HG03097 (cell line): ENCODE data around the gene PSMA6.
A peak's percentile ranks its signal among the peaks of the same experiment; 100 is the strongest.
"Not testable (repeated sequence)": the region's sequence is repeated elsewhere in the genome, so short reads cannot be mapped to it uniquely, and the experiment has no call there.

Source experiments
- ATAC-seq: cut with Tn5 transposase; IDR thresholded peaks from one replicate; pipeline ENCODE4 v1.9.1; 2021; ENCODE audit not compliant: unreplicated experiment, low FRiP score

PSMA6 gene

GRCh38 chr14:35341751-35342488 lies 49.7 kb downstream of the PSMA6 start:
- ATAC-seq, result peak; percentile 67

GRCh38 chr14:35342489-35343010 lies 50.4 kb downstream of the PSMA6 start:
- no peak for ATAC-seq

- ATAC-seq, result no peak
These were observed 51.5 kb downstream of the PSMA6 start for GRCh38 chr14:35343702-35344101.

DNA sequence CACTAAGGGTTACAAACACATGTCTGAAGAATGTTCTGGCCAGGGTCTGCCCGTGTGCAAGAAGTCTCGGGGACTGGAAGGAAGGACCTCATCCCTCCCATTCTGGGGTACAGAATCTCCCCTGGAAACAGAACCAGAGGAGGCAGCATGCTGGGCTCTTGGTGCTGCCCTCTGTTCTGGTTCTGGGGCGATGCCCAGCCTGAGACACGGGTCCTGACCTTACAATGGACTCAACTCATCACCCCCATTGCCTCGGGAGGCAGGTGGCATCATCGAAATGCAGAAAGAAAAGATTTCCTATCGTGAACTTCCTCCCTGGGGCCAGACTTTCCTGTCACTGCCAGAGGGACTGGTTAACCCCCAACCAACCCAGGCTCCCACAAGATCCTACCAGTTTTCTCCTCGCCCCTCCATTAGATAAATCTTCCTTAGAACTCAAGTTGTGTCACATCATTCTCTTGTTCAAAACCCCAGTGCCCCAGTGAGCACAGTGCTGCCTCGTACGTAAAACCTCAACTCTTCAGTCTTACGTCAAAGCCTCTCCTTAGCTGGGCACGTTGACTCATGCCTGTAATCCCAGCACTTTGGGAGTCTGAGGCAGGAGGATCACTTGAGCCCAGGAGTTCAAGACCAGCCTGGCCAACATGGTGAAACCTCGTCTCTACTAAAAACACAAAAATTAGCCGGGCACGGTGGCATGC lies 52.1 kb downstream of the PSMA6 start:
- no peak for ATAC-seq

- ATAC-seq, result no peak
These were observed 54.6 kb downstream of the PSMA6 start for GRCh38 chr14:35346738-35347322.

- no peak for ATAC-seq
These were observed 55.3 kb downstream of the PSMA6 start for GRCh38 chr14:35347323-35348043.

GRCh38 chr14:35348044-35348380 lies 55.8 kb downstream of the PSMA6 start:
- ATAC-seq, result not testable (repeated sequence)

- no peak for ATAC-seq
These were observed 57.5 kb downstream of the PSMA6 start for GRCh38 chr14:35349496-35350365.

GRCh38 chr14:35351497-35351896 lies 59.3 kb downstream of the PSMA6 start:
- no peak for ATAC-seq

- ATAC-seq, result no peak
These were observed 59.7 kb downstream of the PSMA6 start for GRCh38 chr14:35351897-35352273.

DNA sequence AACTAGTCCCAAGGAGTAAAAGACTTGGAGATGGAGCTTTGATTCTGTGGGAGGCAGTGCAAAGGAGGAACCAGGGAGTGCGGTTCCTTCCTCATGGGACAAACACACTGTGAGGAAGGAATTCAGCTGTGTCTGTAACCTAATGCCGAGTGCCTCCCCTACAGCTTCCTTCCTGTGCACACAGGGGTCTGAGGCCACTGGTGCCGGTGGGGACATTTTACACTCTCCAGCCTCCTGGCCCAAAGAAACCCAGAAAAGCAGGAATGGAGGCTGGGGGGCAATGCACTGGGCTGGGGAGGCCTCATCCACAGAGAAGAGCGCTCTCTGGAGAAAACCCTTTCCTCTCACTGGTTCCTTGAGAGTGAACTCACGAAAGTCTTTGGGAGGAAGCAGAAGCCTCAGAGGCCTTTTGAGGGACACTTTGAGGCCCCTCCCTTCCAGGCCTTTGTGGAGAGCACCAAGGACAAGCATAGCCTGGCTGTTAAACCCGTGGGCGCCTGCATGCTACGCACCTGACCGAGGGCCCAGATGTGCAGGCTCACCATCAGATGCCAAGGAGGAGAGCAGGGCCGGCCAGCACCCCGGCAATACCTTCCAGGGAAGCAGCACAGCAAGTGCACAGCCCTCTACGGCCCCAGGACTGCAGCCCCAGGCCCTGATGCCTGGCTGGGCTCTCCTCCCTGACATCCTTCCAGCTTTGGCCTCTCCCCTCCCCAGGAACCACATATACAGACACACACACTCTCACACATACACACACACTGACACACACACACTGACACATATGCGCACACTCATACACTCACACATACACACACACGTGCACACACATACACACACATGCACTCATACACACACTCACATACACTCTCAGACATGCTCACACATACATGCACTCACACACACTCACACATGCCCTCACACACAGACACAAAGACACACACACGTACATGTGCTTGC lies 60.4 kb downstream of the PSMA6 start:
- no peak for ATAC-seq

DNA sequence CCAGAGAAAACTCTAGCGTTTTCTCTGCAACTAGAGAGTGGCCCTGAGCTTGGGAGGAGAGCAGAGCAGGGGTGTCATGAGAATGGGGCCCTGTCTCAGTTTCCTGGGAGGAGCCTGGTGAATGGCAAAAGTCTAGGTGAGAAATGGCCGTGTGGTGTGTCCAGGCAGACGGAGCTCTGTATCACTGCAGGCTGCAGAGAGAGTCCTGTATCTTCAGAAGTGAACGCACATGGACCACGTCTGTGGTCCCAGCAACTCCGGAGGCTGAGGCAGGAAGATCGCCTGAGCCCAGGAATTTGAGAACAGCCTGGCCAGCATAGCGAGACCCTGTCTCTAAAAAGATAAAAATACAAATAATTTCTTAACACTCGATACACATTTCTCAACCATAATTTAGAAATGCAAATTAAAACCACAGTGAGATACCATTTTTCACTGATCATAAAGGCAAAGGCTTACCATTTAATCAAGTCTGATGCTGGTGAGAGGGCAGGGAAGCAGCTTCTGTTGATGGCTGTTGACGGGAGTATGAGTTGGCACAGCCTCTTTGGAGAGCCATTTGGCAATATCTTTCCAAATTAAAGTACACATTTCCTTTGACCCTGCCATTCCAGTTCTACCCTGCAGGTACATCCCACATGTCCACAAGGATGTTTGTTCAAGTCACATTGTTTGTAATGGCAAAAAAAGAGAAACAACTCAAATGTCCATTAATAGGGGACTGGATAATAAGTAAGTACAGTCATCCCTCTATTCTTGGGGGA lies 61.4 kb downstream of the PSMA6 start:
- ATAC-seq, result no peak

- not testable (repeated sequence) for ATAC-seq
These were observed 63.1 kb downstream of the PSMA6 start for GRCh38 chr14:35355235-35355634.

- ATAC-seq, result no peak
These were observed 64.0 kb downstream of the PSMA6 start for GRCh38 chr14:35355981-35356841.

DNA sequence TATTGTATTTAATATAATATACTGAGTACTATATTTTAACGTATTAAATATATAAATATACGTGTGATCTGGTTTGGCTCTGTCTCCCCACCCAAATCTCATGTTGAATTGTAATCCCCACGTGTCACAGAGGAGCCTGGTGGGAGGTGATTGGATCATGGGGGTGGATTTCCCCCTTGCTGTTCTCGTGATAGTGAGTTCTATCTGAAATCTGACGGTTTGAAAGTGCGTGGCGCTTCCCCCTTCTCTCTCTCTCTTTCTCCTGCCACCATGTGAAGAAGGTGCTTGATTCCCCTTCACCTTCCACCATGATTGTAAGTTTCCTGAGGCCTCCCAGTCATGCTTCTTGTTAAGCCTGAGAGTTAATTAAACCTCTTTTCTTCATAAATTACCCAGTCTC lies 67.5 kb downstream of the PSMA6 start:
- ATAC-seq, result not testable (repeated sequence)

- ATAC-seq, result no peak
These were observed 68.9 kb downstream of the PSMA6 start for GRCh38 chr14:35361141-35361480.

GRCh38 chr14:35362450-35362849 lies 70.3 kb downstream of the PSMA6 start:
- no peak for ATAC-seq
